SKM-1 treated with dmso at 0.1 percent for 144 hours (cell line): ENCODE results near the gene CCL24.
"Not testable (repeated sequence)": the region's sequence is repeated elsewhere in the genome, so short reads cannot be mapped to it uniquely, and the experiment has no call there.

Experiments used
- DNase-seq: peaks from one replicate; lab custom pipeline; 2025; ENCODE audit not compliant: unreplicated experiment; lab: John Stamatoyannopoulos, UW

Gene CCL24

DNA sequence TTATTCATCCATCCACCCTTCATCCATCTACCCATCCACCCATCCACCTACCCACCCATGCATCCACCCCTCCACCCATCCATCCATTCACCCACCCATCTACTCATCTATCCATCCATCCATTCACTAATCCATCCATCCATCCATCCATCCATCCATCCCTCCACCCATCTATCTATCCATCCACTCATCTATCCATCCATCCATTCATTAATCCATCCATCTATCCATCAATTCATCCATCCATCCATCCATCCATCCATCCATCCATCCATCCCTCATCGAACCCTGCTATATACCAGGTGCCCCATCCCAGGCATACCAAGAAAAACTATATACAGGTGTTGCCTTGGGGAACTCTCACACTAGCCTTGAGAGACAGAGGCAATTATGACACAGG is 7.1 kb upstream of the CCL24 start:
- no peak for DNase-seq

DNA sequence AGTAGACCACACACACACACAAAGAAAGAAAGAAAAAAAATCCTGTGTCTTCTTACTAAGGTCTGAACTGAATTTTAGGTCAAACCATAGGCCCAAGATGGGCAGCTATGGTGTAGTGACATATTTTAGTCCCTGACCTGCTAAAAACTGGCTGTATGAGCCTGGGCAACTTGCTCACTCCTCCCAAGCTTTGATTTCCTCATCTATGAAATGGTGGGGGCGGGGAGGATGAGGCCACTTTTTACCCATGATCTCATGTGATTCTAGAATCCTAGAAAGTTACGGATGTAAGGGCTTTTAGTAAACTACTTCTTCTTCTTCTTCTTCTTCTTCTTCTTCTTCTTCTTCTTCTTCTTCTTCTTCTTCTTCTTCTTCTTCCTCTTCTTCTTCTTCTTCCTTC is 6.1 kb upstream of the CCL24 start:
- DNase-seq: peak; percentile 34

DNA sequence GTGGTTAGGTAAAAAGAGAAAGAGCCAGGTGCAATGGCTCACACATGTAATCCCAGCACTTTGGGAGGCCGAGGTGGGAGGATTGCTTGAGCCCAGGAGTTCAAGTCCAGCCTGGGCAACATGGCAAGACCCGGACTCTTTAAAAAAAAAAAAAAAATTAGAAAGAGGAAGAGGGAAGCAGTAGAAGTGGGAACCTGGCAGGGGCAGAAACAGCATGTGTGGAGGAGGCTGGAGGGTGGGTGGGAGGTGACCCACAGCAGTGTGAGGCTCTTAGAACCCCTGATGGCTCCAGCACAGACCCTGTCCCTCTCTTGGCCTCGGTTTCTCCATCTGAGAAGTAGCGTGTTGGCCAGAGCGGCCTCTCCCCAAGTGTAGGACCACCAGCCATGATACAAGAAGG is 4.9 kb upstream of the CCL24 start:
- DNase-seq: peak; percentile 52

DNA sequence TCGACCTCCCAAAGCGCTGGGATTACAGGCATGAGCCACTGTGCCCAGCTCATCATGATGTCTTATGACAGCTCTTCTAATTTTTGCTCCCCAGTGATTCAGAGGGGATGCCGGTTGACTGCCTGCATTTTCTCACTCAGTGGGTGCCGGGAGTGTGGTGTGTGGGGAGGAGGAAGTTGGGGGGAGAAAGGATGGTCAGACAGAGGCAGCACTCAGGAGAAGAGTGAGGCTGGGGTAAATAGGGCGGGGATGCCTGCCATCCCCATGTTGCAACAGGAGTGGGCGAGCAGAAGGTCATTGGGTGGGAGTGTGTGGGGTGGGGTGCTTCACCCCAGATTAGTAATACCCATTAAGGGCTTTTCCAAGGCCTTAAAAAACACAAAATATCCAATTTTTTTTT is 3.5 kb upstream of the CCL24 start:
- peak; percentile 62 for DNase-seq

DNA sequence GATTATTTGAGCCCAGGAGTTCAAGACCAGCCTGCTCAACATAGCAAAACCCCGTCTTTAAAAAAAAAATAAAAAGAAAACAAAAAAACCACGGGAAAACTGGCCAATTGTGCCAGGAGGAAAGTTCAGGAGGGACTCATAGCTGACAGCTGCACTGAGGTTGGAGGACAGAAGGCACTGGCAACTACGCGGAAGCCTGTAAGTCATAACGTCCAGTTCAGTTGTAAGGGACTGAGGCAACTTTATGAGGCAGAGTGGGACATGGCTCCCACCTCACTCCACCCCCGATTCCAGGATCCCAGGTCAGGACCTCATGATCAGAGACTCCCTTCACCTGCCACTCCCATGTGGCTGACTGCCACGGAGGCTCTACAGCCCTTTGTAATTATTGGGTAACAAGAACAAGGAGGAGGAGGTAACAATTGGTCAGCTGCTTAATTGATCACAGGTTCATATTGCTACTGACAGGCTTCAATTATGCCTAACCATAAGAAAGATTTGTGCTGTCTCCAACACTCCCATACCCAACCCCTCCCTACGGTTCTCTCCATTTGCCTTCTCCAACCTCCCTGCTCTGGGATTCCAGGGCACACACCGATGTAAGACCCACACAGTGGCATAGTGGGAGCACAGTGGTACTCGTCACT is 1.9 kb upstream of the CCL24 start:
- no peak for DNase-seq

DNA sequence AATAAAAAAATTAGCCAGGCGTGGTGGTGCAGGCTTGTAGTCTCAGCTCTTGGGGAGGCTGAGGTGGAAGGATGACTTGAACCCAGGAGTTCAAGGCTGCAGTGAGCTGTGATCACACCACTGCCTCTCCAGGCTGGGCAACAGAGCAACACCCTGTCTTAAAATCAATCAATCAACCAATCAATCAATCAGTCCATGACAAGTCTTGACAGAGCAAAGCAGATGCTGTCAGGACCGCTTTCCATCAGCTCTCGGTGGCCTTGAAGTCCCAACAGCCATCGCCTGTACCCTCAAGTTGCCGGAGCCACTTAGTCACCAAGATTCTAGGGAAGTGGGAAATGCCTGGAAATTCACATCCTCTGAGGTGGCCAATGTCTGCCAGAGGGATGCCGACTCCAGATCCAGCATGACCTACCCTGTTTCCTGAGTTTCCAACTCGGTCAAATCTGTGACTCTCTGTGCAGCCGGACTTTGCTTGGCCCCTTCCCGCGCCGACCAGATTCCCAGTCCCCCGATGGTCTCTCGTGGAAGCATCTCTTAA is 871 bp upstream of the CCL24 start:
- no peak for DNase-seq

DNA sequence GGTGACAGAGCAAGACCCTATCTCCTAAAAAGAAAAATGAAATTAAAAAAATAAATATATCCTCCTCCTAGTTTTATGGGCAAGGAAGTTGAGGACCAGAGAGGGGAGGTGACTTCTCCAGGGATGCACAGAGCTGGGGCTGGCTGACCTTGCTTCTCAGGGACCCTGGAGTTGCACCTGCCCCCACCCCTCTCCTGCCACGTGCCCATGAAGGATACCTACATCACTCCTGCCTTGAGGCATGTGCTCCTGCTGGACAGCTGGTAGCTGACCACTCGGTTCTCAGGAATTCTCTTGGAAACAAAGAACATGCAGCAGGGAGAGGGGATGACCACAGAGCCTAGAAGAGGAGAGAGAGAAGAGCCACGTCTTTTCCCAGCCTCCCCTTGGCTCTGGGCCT is 522 bp downstream of the CCL24 start:
- no peak for DNase-seq

DNA sequence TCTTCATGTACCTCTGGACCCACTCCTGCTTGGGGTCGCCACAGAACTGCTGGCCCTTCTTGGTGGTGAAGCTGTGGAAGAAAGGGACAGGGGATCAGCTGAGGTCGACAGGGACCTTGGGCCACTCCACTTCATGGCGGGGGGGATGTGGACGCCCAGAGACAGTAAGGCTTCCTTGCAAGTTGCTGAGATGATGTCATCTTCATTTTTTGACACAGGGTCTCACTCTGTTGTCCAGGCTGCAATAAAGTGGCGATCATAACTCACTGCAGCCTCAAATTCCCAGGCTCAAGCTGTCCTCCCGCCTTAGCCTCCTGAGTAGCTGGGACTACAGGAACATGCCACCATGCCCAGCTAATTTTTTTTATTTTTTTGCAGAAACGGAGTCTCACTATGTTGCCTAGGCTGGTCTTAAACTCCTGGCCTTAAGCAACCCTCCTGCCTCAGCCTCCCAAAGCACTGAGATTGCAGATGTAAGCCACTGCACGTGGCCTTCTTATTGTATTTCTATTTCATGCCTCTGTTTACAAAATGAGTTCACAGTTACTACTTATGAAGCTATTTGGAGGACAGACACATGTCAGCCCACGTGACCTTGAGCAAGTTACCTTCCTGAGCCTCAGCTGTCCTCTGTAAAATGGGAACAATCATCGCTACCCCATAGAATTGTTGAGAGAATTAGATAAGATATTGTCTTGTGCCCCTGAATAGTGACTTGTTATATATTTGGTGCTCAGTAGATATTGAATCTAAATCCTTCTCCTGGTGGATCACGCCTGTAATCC is 1.5 kb downstream of the CCL24 start:
- no peak for DNase-seq

DNA sequence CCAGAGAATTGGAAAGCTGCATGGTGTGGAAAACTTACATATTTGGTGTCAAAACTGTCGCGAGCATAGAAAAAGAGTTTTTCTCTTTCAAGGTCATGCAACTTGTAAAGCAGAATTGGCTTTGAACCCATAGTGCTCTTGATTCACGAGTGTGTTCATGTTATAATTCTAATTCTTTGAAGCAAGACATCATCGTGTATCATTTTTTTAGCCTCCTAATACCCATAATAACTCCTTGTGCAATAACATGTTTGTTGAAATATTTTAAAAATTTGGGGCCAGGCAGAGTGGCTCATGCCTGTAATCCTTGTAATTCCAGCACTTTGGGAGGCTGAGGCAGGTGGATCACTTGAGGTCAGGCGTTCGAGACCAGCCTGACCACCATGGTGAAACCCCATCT is 4.2 kb downstream of the CCL24 start:
- DNase-seq: no peak

DNA sequence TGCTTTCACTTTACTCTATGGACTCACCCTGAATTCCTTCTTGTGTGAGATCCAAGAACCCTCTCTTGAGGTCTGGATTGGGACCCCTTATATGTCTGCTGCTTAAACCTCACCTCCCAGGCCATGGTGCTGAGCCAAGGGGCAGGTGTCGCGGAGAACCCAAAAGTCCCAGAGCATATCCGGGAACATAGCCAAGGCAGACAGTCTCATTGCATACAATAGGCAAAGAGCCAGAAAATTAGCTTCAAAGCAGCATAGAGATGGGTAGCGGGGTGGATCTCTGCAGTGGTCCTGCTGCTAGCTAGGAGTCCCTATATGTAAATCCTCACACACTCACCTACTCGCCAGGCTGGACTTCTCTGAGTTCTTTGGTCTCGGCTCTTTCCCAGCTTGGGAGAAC is 5.5 kb downstream of the CCL24 start:
- no peak for DNase-seq

DNA sequence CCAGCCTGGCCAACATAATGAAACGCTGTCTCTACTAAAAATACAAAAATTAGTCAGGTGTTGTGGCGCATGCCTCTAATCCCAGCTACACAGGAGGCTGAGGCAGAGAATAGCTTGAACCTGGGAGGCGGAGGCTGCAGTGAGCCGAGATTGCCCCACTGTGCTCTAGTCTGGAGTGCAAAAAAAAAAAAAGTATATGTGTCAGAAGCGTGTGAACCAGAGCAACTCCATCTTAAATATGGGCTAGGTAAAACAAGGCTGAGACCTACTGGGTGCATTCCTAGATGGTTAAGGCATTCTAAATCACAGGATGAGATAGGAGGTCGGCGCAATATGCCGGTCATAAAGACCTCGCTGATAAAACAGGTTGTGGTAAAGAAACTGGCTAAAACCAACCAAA is 6.2 kb downstream of the CCL24 start:
- DNase-seq: no peak

DNA sequence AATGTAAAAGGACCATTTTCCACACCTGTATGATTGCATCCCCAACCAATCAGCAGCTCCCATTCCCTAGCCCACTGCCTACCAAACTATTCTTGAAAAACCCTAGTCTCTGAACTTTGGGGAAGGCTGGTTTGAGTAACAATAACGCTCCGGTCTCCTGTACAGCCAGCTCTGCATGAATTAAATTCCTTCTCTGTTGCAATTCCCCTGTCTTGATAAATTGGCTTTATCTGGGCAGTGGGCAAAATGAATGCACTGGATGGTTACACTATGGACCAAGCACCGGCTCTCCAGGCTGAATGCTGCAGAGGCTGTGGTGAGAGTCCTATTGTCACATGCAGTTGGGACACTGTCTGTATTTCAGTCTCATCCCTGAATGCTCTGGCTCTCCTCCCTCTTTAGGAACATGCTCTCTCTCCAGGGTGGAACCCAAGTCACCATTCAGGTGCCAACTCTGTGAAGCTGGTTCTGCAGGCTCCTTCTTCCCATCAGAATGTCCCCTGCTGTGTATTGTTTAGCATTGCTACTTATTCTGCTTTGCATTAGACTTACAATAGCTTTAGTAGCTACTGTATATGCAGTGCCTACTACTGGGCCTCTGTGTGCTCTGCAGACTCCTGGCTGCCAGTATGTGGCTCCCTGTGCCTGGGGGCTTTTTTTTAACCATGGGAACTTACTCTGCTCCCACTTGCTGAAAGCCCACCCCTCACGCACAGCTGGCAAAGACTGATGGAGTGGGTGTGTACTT is 6.9 kb downstream of the CCL24 start:
- no peak for DNase-seq

DNA sequence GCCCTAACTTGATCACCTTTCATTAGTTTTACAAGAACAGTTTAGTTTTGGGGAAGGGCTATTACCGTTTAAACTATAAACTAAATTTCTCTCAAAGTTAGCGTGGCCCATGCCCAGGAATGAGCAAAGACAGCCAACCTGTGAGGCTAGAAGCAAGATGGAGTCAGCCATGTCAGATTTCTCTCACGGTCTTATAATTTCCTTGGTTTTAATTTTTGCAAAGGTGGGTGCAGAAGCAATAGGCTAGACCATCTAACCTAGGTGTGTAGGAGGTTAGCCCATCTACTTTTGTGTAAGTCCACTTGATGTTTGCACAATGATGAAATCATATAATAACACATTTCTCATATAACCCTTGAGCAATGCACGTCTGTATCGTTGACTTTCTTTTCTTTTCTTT is 8.9 kb downstream of the CCL24 start:
- no peak for DNase-seq

DNA sequence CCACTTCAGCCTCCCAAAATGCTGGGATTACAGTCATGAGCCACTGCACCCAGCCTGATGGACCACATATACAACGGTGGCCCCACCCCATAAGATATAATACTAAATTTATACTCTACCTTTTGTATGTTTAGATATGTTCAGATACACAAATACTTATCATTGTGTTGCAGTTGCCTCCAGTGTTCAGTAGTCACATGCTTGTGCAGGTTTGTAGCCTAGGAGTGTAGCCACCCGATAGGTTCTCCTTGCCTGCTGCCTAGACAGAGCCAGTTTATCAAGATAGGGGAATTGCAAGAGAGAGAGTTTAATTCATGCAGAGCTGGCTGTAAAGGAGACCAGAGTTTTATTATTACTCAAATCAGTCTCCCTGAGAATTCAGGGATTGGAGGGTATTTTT is 9.6 kb downstream of the CCL24 start:
- DNase-seq: no peak

DNA sequence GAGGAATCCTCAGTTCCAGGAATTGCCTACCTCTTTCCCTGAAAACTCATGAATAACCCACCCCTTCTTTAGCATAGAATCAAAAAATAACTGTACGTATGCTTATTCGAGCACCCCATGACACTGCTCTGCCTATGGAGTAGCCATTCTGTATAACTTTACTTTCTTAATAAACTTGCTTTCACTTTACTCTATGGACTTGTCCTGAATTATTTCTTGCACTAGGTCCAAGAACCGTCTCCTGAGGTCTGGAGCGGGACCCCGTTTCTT is 11.1 kb downstream of the CCL24 start:
- no peak for DNase-seq

DNA sequence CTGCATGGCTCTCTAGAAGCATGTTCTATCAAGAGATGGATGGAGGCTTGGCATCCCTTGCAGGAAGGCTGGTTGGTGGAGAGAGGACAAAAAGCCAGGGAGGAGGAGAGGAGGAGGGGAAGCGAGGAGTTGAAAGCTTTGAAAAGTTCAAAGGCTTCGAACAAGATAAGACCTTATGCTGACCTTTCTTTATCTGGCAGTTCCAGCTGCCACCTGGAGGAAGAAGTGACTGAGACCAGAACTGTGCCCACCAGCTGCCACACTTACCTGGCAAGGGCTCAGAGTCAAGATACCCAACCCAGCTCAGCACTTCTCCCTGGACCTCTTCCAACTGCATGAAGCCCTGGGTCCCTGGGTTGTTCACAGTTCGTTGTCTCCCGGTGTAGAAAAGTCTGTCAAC is 14.8 kb downstream of the CCL24 start:
- no peak for DNase-seq

DNA sequence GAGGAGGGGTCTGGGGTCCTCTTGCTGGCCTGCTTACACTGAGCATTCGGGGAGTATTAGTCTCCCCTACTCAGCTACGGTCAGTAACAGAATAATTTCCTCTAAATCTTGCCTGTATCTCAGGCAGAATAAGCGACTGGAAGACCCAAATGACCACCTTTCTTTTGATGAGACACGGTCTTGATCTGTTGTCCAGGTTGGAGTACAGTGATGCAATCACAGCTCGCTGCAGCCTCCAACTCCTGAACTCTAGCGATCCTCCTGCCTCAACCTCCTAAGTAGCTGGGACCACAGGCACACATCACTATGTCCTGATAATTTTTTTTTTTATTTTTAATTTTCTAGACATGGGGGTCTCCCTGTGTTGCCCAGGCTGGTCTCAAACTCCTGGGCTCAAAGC is 17.2 kb downstream of the CCL24 start:
- no peak for DNase-seq

DNA sequence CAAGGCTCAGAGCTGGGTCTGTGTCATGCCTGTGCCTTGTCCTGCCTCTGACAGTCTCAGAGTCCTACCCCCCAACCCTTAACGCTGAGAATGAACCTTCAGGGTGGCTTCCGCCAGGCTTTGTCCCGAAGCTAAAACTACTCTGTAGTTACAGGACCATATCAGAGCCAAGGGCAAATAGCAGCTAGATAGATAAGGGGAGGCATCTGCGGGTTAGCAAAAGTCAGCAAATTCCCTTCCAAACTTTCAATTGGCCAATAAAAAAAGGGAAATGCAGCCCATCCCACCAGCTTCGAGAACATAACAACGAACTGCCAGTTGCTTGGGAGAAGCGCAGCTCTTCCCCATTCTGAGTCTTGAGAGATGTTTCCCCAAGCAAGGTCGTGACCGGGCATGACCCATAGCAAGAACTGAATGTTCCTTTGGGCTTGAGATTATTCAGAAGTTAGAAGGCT is 17.7 kb downstream of the CCL24 start:
- peak; percentile 91 for DNase-seq

DNA sequence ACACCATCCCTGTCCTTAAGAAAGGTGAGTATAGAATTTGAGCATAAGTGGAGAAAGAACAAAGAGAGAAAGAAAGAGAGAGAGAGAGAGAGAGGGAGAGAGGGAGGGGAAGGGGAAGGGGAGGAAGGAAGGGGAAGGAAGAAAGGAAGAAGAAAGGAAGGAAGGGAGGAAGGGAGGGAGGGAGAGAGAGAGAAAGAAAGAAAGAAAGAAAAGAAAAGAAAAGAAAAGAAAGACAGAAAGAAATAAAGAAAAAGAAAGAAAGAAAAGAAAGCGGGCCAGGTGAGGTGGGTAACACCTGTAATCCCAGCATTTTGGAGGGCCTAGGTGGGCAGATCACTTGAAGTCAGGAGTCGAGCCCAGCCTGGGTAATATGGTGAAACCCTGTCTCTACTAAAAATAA is 19.9 kb downstream of the CCL24 start:
- DNase-seq: no peak

DNA sequence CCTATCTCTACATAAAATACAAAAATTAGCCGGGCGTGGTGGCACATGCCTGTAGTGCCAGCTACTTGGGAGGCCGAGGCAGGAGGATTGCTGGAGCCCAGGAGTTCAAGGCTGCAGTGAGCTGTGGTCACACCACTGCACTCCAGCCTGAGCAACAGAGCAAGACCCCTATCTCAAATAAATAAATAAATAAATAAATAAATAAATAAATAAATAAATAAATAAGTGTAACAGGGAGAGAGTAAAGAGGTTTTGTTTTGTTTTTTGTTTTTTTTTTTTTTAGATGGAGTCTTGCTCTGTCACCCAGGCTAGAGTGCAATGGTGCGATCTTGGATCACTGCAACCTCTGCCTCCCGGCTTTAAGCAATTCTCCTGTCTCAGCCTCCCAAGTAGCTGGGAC is 21.0 kb downstream of the CCL24 start:
- not testable (repeated sequence) for DNase-seq

DNA sequence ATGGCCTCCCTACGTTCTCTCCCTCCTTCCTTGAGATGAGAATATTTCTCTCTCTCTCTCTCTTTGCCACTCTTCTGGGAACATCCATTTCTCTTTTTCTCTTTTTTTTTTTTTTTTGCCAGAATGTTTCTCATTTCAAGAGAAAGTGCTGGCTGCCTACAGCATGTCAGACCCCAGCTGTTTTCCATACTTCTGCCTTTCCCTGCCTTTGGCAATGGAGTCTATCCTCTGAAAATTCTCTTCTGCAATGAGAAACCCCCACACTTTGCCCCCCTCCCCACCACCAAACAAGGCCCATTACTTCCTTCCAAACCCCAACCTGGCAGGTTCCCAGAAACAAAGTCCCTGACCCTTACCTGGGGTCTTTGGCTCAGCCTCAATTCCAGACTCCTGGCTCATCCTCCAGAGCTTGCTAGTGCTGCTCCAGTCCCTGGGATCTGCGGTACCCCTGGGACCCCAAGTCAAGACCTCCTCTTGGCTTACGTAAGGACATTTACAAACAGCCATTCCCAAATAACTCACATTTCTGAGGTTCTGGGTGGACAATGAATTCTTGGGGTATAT is 24.2 kb downstream of the CCL24 start:
- DNase-seq: no peak
